Measurements from ENCODE around the gene TOB1.

The TOB1 gene

GRCh38 chr17:50891577-50891989, 25.4 kb upstream of the TOB1 start:
- TF ChIP-seq, protein P1, sequence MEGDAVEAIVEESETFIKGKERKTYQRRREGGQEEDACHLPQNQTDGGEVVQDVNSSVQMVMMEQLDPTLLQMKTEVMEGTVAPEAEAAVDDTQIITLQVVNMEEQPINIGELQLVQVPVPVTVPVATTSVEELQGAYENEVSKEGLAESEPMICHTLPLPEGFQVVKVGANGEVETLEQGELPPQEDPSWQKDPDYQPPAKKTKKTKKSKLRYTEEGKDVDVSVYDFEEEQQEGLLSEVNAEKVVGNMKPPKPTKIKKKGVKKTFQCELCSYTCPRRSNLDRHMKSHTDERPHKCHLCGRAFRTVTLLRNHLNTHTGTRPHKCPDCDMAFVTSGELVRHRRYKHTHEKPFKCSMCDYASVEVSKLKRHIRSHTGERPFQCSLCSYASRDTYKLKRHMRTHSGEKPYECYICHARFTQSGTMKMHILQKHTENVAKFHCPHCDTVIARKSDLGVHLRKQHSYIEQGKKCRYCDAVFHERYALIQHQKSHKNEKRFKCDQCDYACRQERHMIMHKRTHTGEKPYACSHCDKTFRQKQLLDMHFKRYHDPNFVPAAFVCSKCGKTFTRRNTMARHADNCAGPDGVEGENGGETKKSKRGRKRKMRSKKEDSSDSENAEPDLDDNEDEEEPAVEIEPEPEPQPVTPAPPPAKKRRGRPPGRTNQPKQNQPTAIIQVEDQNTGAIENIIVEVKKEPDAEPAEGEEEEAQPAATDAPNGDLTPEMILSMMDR (IDR thresholded peaks at IDR 0.05; ENCODE audit: insufficient read depth, low read length, missing control alignments), result no peak
- CTCF ChIA-PET, result no interaction called here
- POLR2A ChIA-PET, result no interaction called here
- H3K4me3 ChIP-seq (ENCODE audit: low read depth, low read length), result no peak overlapping the region
- no peak for DNase-seq (ENCODE audit: low read depth, low spot score)

DNA sequence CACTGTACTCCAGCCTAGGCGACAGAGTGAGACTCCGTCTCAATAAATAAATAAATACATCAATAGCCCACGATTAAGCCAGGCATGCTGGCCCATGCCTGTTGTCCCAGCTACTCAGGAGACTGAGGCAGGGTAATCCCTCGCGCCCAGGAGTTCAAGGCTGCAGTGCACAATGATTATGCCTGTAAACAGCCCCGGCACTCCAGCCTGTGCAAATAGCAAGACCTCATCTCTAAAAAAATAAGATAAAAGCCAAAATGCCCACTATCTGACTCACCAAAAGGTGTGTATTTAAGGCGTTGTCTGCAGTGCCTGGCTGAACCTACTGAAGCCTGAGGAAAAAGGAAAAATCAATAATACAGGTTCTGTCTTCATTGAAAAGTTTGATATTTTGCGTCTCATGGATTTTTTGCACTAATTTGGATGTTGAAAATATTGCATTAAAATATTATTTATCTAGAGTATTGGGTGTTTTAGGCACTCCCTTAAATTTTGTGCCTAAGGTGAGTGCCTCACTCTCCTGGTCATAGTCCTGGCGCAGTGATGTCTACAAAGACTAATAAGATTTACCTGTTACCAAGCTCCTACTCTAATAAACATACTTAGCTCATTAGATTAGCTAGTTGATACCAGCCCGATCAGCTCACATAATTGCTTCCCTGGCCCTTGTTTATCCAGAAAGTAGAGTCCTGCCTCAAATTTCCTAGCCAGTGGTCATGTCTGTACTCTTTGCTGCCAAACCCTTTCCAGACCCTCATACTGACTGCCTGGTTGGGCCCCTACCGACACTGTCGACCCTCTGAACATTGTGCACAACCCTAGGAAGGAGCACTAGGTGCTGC, 24.7 kb upstream of the TOB1 start:
- no peak for DNase-seq (ENCODE audit: low read depth, low spot score)
- ChIA-PET CTCF (no interaction called here), POLR2A (no interaction called here)
- H3K4me3 ChIP-seq (ENCODE audit: low read depth, low read length), result no peak overlapping the region
- TF ChIP-seq, protein P1 (IDR thresholded peaks at IDR 0.05; ENCODE audit: insufficient read depth, low read length, missing control alignments), result no peak

- DNase-seq (ENCODE audit: low read depth, low spot score), result no peak
- ChIA-PET POLR2A (no interaction called here), CTCF (no interaction called here)
- no peak overlapping the region for H3K4me3 ChIP-seq (ENCODE audit: low read depth, low read length)
- TF ChIP-seq, protein P1 (IDR thresholded peaks at IDR 0.05; ENCODE audit: insufficient read depth, low read length, missing control alignments), result no peak
Observed at GRCh38 chr17:50889528-50890118, 23.5 kb upstream of the TOB1 start.

DNA sequence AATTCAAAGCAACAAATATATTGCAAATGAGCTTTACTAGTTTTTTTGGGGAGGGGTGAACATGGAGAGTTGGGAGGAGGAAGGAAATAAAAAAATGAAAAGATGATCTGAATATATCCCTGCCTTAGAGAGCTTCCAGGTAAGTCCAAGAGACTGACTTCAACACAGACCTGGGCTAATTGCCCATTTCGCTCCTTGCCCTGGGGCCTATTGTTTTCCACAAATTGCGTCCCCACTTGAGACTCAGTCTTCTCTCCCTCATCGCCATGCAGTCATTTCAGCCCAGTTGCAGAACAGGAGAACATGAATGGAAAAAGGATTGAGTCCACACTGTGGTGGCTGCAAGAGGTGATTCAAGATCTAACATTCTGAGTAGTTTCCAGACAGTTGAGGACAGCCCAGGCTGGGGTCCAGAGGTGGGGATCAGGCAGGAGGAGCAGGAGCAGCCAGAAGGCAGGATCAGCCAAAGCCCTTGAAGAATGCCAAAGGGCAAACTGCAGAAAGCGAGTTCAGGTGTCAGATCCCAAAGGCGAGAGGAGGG, 21.6 kb upstream of the TOB1 start:
- POLR2A ChIA-PET, result no interaction called here
- CTCF ChIA-PET, result no interaction called here
- DNase-seq (ENCODE audit: low read depth, low spot score), result no peak
- TF ChIP-seq, protein P1 (IDR thresholded peaks at IDR 0.05; ENCODE audit: insufficient read depth, low read length, missing control alignments), result no peak
- no peak overlapping the region for H3K4me3 ChIP-seq (ENCODE audit: low read depth, low read length)

GRCh38 chr17:50884439-50885311, 18.5 kb upstream of the TOB1 start:
- no peak overlapping the region for H3K4me3 ChIP-seq (ENCODE audit: low read depth, low read length)
- no peak for DNase-seq (ENCODE audit: low read depth, low spot score)
- ChIA-PET POLR2A (interaction anchor here (1.6 kb wide), 1 partner anchor 19 kb away, joined by 10 read pairs; the partner anchor contains the start of gene TOB1), CTCF (interaction anchor here (1.1 kb wide), 1 partner anchor 32 kb away, joined by 3 read pairs; no protein-coding TSS in a partner anchor)
- TF ChIP-seq, protein P1 (IDR thresholded peaks at IDR 0.05; ENCODE audit: insufficient read depth, low read length, missing control alignments), result no peak

Measured in AG04449 (cell line).